ENCODE results near the gene KIF16B.

The KIF16B gene

DNA sequence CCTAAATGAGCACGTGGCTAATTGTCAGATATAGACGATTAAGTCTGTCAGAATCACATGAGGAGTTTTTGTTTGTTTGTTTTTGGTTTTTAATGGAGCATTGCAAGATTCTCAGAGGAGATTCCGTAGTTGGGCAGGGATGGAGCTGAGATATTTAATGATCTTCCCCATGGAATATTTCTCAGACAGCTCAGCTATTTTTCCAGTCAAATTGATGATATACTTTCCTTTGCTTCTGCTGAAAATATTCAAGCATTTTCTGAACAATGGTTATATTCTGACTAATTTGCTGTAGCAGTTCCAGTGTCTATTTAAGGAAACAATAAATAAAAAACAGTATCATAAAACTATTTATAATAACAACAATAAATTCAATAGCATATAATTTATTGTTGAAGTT is 348.4 kb downstream of the KIF16B start:
- TF ChIP-seq, protein P1, sequence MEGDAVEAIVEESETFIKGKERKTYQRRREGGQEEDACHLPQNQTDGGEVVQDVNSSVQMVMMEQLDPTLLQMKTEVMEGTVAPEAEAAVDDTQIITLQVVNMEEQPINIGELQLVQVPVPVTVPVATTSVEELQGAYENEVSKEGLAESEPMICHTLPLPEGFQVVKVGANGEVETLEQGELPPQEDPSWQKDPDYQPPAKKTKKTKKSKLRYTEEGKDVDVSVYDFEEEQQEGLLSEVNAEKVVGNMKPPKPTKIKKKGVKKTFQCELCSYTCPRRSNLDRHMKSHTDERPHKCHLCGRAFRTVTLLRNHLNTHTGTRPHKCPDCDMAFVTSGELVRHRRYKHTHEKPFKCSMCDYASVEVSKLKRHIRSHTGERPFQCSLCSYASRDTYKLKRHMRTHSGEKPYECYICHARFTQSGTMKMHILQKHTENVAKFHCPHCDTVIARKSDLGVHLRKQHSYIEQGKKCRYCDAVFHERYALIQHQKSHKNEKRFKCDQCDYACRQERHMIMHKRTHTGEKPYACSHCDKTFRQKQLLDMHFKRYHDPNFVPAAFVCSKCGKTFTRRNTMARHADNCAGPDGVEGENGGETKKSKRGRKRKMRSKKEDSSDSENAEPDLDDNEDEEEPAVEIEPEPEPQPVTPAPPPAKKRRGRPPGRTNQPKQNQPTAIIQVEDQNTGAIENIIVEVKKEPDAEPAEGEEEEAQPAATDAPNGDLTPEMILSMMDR (IDR thresholded peaks at IDR 0.05): no peak
- no peak overlapping the region for H3K4me3 ChIP-seq (ENCODE audit: low read depth in 1 of 2, low read length in 1 of 2)
- H3K27ac ChIP-seq: no peak overlapping the region
- H3K36me3 ChIP-seq: no peaks in the 10 kb centered on the region
- H3K4me1 ChIP-seq (ENCODE audit: control insufficient read depth in 1 of 2, insufficient read depth in 1 of 2, low read depth in 1 of 2, low read length in 1 of 2): no peaks in the 10 kb centered on the region
- H3K27me3 ChIP-seq: no peaks in the 10 kb centered on the region
- no peaks in the 10 kb centered on the region for H3K9me3 ChIP-seq

DNA sequence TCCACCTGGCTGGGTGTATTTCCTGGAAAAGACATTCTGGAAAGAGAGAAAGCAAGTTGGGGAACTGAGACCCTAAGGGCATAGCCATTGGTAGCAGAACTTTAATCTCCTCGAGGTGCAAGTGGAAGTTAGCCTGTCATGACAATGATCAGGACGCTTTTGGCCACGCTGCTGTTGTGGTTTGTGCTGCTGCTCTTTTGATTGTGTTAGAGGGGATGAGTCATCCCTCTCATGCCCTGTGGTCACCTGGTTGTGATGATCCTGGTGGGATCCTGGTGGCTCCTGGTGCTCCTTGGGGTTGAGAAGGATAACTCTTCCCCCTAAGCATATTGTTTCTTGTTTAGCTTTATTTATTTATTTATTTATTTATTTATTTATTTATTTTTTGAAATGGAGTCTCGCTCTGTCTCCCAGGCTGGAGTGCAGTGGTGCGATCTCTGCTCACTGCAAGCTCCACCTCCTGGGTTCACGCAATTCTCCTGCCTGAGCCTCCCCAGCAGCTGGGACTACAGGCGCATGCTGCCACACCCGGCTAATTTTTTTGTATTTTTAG is 350.3 kb downstream of the KIF16B start:
- Histone ChIP-seq H3K4me1 (ENCODE audit: control insufficient read depth in 1 of 2, insufficient read depth in 1 of 2, low read depth in 1 of 2, low read length in 1 of 2) (no peaks in the 10 kb centered on the region), H3K36me3 (no peaks in the 10 kb centered on the region), H3K4me3 (ENCODE audit: low read depth in 1 of 2, low read length in 1 of 2) (no peak overlapping the region), H3K27me3 (no peaks in the 10 kb centered on the region), H3K27ac (no peak overlapping the region), H3K9me3 (no peaks in the 10 kb centered on the region)
- TF ChIP-seq, protein P1 (IDR thresholded peaks at IDR 0.05): no peak

All from neutrophil (primary cell).